ENCODE data around the gene PTPRT. TPM values are rescaled to one million over a fixed set of nuclear protein-coding genes. Genes with fewer than 3 reads are reported as not detected.

The PTPRT gene
- total RNA-seq, 2 experiments from 2014 or later = not detected

DNA sequence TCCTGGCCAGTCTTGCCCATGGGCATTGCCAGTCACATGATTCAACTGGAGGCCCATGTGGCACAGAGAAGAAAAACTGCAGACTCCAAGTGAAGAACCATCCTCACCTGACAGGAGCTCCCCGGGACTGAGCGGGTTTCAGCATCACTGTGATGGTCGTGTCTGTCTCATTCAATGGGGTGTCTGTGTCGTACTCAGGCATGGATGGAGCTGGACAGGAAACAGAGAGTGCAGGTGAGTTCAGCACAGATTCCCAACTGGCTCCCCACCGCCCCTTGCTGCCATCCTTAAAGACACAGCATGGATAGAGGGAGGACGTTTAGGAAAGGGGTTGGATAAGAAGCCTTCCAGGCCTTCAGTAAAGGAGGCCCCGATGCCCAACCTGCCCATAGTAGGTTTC, 839.2 kb downstream of the PTPRT start:
- intact Hi-C loops (cut with micrococcal nuclease) = no loop called here
- DNase-seq = no peak
- H3K4me1 Mint-ChIP-seq (ENCODE audit: low read depth) = no peaks in the 10 kb centered on the region
- no peaks in the 10 kb centered on the region for H3K9me3 Mint-ChIP-seq
- no peaks in the 10 kb centered on the region for H3K36me3 Mint-ChIP-seq (ENCODE audit: low read depth)
- H3K4me3 Mint-ChIP-seq = no peak overlapping the region
- CTCF ChIA-PET = no interaction called here
- no peak overlapping the region for H3K27ac Mint-ChIP-seq
- H3K27me3 Mint-ChIP-seq (ENCODE audit: low read depth) = peaks cover 5% of the 10 kb centered on the region

DNA sequence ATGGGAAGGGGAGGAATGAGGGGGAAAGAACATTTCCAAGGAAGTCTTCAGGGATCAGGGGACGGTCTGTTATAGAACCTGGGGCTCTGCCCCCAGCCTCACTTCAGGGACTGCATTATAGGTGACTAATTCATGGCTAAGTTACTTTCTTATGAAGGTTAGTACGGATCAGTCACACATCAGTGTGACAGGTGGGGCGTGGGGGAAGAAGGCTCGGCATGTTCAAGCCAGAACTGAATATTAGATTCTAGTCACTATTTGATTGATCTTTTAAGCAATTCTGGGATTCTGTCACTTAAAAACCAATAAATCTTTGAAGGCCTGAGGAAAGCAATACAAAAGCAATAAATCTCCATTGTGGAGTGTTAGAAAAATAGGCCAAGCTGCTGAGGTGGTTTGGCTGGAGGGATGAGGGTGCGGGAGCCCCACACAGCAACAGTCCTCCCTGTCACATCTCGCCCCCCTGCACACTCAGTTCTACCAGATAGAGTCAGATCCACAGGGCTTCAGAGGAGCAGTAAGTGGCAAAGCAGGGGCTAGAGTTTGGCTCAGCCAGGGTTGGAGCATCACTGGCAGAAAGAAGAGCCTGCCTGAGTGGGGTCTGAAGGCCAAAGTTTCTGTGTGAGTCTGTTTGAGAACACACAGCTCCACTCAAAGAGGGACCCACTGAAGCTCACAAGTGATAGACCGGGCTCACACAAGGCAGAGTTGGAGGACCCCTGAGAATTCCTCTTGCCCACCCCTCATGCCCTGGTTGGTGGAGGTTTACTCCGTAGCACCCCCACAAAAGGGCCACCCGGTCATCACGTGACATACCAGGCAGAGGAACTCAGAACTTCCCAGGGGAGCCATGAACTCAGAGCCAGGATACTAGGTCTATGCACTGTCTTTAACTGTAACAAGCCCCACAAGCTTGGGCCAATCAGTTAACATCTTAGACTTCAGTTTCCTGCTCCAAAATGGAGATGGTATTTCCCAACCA, 843.2 kb downstream of the PTPRT start:
- Mint-ChIP-seq H3K4me1 (ENCODE audit: low read depth) (no peaks in the 10 kb centered on the region), H3K36me3 (ENCODE audit: low read depth) (no peaks in the 10 kb centered on the region), H3K27ac (no peak overlapping the region), H3K4me3 (no peak overlapping the region), H3K9me3 (no peaks in the 10 kb centered on the region), H3K27me3 (ENCODE audit: low read depth) (peaks cover 2% of the 10 kb centered on the region)
- CTCF ChIA-PET = no interaction called here
- intact Hi-C loops (cut with micrococcal nuclease) = no loop called here
- no peak for DNase-seq

DNA sequence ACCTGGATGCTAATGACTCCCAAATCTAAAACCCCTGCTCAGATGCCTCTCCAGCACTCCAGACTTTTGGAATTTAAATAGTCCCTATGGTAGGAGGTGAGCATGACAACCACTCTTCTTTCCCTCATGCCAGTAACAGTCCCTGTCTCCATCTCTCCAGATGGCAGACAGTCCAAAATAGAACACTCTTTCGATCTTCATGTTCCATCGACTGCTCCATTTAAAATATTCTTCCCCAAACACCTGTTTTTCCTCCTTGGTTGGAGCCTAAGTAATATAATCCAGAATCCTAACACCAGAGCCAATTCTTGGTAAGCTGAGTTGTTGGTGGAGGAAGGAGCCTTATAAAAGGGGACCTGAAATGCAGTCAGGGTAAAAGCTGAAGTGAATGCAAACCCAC, 848.1 kb downstream of the PTPRT start:
- H3K4me1 Mint-ChIP-seq (ENCODE audit: low read depth) = no peaks in the 10 kb centered on the region
- no peaks in the 10 kb centered on the region for H3K9me3 Mint-ChIP-seq
- intact Hi-C loops (cut with micrococcal nuclease) = no loop called here
- no peak for DNase-seq
- H3K36me3 Mint-ChIP-seq (ENCODE audit: low read depth) = no peaks in the 10 kb centered on the region
- H3K27me3 Mint-ChIP-seq (ENCODE audit: low read depth) = no peaks in the 10 kb centered on the region
- H3K27ac Mint-ChIP-seq = no peak overlapping the region
- no peak overlapping the region for H3K4me3 Mint-ChIP-seq
- CTCF ChIA-PET = no interaction called here

DNA sequence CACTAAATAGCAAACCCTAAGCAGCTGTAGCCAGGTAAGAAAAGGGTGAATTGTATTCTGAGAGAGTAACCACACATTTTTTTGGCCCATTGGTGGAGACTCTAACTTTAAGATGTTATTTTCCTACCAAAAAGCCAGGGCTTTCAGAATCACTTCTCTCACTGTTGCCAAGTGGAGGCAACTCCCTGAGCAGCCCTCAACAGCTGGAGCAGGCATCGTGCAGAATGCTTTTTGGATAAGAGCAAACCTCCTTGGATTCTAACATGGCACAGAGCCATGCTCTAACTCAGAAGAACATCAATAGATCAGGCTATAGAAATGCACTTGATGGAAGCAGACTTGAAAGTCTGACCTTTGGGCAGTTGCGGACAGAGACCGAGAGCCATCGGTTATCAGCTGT, 849.3 kb downstream of the PTPRT start:
- Mint-ChIP-seq H3K4me3 (no peak overlapping the region), H3K9me3 (no peaks in the 10 kb centered on the region), H3K4me1 (ENCODE audit: low read depth) (no peaks in the 10 kb centered on the region), H3K27me3 (ENCODE audit: low read depth) (no peaks in the 10 kb centered on the region), H3K27ac (no peak overlapping the region), H3K36me3 (ENCODE audit: low read depth) (no peaks in the 10 kb centered on the region)
- intact Hi-C loops (cut with micrococcal nuclease) = no loop called here
- no peak for DNase-seq
- CTCF ChIA-PET = no interaction called here

DNA sequence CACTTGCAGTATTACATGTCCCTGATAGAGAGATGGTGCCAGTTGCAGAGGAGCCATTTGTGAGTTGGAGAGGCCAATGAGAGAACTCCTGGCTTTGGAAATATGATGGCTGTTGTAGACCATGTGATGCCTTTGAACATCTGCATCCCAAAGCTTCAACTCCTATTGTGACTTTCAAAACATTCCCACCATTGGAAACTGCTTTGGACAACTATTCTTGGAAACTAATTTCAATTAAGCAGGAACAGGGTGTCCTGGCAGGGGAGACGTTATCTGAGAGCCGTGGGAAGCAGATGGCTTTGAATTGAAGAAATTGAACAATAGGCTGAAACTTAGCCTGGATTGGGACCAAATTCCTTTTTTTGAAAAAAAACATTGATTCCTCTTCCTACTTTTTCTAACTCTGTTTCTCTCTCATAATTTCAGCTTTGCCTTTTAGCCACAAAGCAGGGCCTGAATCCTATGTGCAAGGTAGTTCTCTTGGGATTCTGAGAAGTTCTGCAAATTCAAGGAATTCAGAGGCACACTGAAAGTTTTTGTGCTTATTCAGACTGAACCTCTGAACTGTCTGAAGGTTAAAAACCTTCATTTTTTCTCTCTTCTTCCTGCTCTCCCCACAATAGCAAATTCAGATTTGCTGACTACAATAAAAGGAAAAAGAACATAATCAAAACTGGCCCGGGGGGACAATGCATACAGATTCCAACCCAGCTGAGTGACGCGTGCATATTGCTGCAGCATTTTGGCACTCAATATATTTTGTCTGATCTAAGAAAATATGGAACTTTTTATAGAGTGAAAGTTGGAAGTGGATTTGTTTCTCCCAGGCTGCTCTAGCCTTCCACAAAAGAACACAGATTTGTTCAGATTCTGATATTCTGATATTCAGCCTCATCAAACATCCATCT, 851.2 kb downstream of the PTPRT start:
- intact Hi-C loops (cut with micrococcal nuclease) = no loop called here
- H3K4me1 Mint-ChIP-seq (ENCODE audit: low read depth) = no peaks in the 10 kb centered on the region

DNA sequence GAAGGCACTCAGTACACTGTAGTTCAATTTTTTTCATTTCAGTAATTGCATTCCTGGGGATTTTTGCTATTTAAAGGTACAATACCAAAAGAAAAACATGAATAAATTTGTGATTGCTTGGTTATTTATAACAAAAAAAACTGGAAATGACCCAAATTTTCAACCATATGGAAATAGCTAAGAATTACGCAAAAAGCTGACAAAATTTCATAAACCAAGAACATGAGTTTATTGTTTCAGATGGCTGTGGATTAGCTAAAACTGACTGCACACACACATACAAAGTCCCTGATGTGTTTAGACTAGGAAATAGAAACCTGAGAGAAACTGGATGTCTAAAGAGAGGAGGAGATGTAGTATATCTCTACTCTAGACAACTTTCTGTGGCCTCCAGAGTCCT, 853.1 kb downstream of the PTPRT start:
- no peaks in the 10 kb centered on the region for H3K36me3 Mint-ChIP-seq (ENCODE audit: low read depth)
- H3K27me3 Mint-ChIP-seq (ENCODE audit: low read depth) = no peaks in the 10 kb centered on the region
- no peaks in the 10 kb centered on the region for H3K4me1 Mint-ChIP-seq (ENCODE audit: low read depth)
- no peaks in the 10 kb centered on the region for H3K9me3 Mint-ChIP-seq
- H3K4me3 Mint-ChIP-seq = no peak overlapping the region
- CTCF ChIA-PET = no interaction called here
- H3K27ac Mint-ChIP-seq = no peak overlapping the region
- DNase-seq = no peak
- intact Hi-C loops (cut with micrococcal nuclease) = no loop called here

More for the DNA sequence above, 851.2 kb downstream of the PTPRT start:
- no peaks in the 10 kb centered on the region for H3K27me3 Mint-ChIP-seq (ENCODE audit: low read depth)
- no peak overlapping the region for H3K4me3 Mint-ChIP-seq
- CTCF ChIA-PET = no interaction called here
- H3K9me3 Mint-ChIP-seq = no peaks in the 10 kb centered on the region
- no peak for DNase-seq
- H3K36me3 Mint-ChIP-seq (ENCODE audit: low read depth) = no peaks in the 10 kb centered on the region
- H3K27ac Mint-ChIP-seq = no peak overlapping the region

DNA sequence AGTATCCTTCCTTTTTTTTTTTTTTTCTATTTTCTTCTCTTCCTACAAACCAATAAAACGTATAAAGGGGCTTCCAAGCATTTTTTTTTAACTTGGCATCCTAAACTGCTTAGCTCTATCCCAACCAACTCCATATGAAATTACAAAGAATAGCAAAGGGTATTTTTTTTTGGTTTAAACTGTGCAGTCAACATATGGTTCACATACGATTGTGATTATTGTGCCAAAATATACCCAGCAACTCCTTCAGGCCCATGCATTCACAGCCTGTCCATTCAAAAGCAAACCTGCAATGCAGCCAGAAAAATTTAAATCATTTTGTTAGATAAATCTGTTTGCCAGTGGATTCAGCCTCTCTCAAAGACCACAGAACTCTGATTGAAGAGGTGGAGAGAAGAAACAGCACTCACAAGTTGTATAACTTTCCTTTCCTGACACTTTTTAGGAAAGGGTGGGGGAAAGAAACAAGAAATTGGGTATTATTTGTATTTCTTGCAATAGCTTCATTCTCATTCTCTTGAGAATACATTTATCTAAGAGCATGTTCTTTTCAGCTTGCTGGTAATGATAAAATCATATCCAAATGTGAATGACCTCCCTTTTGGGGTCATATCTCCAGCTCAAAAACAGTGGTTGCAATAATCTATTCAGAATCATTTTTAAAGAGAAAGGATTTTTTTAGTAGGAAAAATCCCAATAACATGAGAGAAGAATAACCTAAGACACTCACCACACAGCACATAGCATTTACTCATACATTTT, 870.3 kb downstream of the PTPRT start:
- no peaks in the 10 kb centered on the region for H3K36me3 Mint-ChIP-seq (ENCODE audit: low read depth)
- no peaks in the 10 kb centered on the region for H3K9me3 Mint-ChIP-seq
- no peaks in the 10 kb centered on the region for H3K4me1 Mint-ChIP-seq (ENCODE audit: low read depth)
- DNase-seq = no peak
- no peak overlapping the region for H3K4me3 Mint-ChIP-seq
- no peaks in the 10 kb centered on the region for H3K27me3 Mint-ChIP-seq (ENCODE audit: low read depth)
- intact Hi-C loops (cut with micrococcal nuclease) = no loop called here
- CTCF ChIA-PET = no interaction called here
- H3K27ac Mint-ChIP-seq = no peak overlapping the region

DNA sequence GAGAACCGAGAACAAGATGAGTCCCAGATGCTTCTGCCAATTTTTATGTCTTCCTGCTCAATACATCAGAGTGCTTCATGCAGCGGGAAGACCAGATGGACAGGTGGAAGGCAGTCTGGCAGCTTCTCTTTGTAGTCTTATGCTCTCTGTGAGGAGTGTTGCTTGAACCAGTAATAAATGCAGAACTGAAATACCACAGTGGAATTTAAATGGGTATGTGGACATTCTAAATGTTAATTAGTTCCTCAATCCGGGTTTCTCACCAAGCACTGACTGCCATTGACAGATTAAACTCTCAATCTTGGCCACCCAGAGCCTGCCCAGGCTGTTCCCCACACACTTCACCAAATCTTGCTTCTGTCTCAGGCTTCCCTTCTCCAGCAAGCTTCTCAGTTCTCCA, 876.0 kb downstream of the PTPRT start:
- Mint-ChIP-seq H3K27me3 (ENCODE audit: low read depth) (no peaks in the 10 kb centered on the region), H3K4me1 (ENCODE audit: low read depth) (no peaks in the 10 kb centered on the region), H3K27ac (no peak overlapping the region), H3K9me3 (no peaks in the 10 kb centered on the region), H3K36me3 (ENCODE audit: low read depth) (no peaks in the 10 kb centered on the region), H3K4me3 (no peak overlapping the region)
- CTCF ChIA-PET = no interaction called here
- intact Hi-C loops (cut with micrococcal nuclease) = no loop called here
- DNase-seq = no peak

DNA sequence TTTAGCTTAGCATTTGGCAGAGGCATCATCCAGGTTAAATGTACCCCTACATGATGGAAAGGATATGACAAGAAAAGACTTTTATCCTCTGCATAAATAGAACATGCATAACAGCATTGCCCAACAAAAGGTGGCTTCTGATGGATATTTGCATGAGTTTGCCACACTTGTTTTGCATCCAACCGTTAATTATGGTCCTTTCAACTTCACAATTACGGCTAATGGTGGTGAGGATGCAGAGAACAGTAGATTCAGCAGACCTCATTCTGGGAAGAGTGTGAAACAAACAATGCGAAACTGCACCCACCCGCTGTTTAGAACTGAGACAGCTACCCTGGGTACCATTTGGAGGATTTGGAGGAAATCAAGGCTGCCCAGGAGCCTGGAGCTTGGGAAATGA, 880.7 kb downstream of the PTPRT start:
- DNase-seq = no peak
- no peak overlapping the region for H3K4me3 Mint-ChIP-seq
- intact Hi-C loops (cut with micrococcal nuclease) = no loop called here
- H3K27ac Mint-ChIP-seq = no peak overlapping the region
- no peaks in the 10 kb centered on the region for H3K4me1 Mint-ChIP-seq (ENCODE audit: low read depth)
- H3K36me3 Mint-ChIP-seq (ENCODE audit: low read depth) = no peaks in the 10 kb centered on the region
- H3K9me3 Mint-ChIP-seq = no peaks in the 10 kb centered on the region
- no peaks in the 10 kb centered on the region for H3K27me3 Mint-ChIP-seq (ENCODE audit: low read depth)
- CTCF ChIA-PET = no interaction called here

DNA sequence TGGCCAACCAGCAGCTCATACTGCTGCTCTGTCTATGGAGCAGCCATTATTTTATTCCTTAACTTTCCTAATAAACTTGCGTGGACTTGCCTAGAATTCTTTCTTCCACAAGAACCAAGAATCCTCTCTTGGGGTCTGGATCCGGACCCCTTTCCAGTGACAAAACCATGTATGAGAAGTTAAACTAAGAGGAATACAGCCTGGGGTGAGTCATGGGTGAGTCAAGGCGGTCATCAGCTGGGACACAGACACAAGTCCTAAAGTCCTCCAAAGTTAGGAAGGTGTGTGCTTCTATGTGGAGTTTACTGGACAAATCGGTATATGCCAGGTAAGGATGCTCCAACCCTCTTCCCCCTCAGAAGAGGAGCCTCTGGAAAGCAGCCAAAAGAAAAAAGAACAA, 881.5 kb downstream of the PTPRT start:
- CTCF ChIA-PET = no interaction called here
- Mint-ChIP-seq H3K27ac (no peak overlapping the region), H3K9me3 (no peaks in the 10 kb centered on the region), H3K36me3 (ENCODE audit: low read depth) (no peaks in the 10 kb centered on the region), H3K4me1 (ENCODE audit: low read depth) (no peaks in the 10 kb centered on the region), H3K27me3 (ENCODE audit: low read depth) (no peaks in the 10 kb centered on the region), H3K4me3 (no peak overlapping the region)
- intact Hi-C loops (cut with micrococcal nuclease) = no loop called here
- DNase-seq = no peak

DNA sequence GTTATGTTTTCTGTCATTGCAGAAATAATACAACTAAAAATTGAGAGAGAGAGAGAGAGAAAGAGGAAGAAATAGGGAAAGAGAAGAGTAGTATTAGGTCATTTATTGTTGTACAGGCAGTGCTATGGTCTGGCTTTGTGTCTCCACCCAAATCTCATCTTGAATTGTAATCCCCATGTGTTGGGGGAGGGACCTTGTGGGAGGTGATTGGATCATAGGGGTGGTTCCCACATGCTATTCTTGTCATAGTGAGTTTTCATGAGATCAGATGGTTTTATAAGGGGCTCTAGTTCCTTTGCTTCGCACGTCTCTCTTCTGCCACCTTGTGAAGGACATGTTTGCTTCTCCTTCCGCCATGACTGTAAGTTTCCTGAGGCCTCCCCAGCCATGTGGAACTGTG, 894.1 kb downstream of the PTPRT start:
- H3K27ac Mint-ChIP-seq = no peak overlapping the region
- no peaks in the 10 kb centered on the region for H3K27me3 Mint-ChIP-seq (ENCODE audit: low read depth)
- no peak for DNase-seq
- CTCF ChIA-PET = no interaction called here
- peaks cover 2% of the 10 kb centered on the region for H3K9me3 Mint-ChIP-seq
- intact Hi-C loops (cut with micrococcal nuclease) = no loop called here
- H3K4me1 Mint-ChIP-seq (ENCODE audit: low read depth) = no peaks in the 10 kb centered on the region
- no peaks in the 10 kb centered on the region for H3K36me3 Mint-ChIP-seq (ENCODE audit: low read depth)
- no peak overlapping the region for H3K4me3 Mint-ChIP-seq

DNA sequence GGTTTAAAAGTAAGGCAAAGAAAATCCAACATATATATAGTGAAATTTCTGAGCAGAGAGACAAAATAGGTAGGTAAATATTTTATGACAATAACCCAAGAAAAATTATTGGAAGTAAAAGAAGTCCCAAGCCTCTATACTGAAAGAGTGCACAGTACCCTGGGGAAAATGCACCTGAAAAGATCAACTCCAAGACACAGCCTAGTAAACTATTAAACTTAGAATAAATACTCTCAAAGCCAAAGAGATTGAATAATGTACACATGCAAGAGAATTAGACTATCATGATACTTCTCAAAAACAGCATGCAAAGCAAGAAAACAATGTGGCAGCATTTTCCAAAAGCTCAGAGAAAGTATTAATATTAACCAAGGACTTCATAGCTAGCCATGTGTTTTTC, 894.7 kb downstream of the PTPRT start:
- Mint-ChIP-seq H3K4me3 (no peak overlapping the region), H3K4me1 (ENCODE audit: low read depth) (no peaks in the 10 kb centered on the region), H3K27ac (no peak overlapping the region), H3K27me3 (ENCODE audit: low read depth) (no peaks in the 10 kb centered on the region), H3K9me3 (peaks cover 2% of the 10 kb centered on the region), H3K36me3 (ENCODE audit: low read depth) (no peaks in the 10 kb centered on the region)
- DNase-seq = no peak
- intact Hi-C loops (cut with micrococcal nuclease) = no loop called here
- CTCF ChIA-PET = no interaction called here
